Thyroid gland (tissue), 4 donors: Measurements from ENCODE around the gene HIKESHI. TPM values are rescaled to one million over a fixed set of nuclear protein-coding genes. Genes with fewer than 3 reads are reported as not detected.
"Not testable (repeated sequence)": the region's sequence is repeated elsewhere in the genome, so short reads cannot be mapped to it uniquely, and the experiment has no call there.

Experiments used
- DNase-seq, 2 donors: peaks; one replicate each; pipeline ENCODE4 v3.0.0-alpha.2; 2019
- H3K27ac ChIP-seq, 3 donors: fragments of 200-600 bp; sonication (generic); 1 replicate in 2 of 3; 2 replicates in 1 of 3; pipeline ENCODE4 v1.5.1; 2016 to 2019; ENCODE audit warnings: mild to moderate bottlenecking in 1 of 3, moderate library complexity in 1 of 3
- H3K27me3 ChIP-seq: fragments of 200-600 bp; sonication (generic); one replicate; pipeline ENCODE4 v1.5.1; 2019
- H3K36me3 ChIP-seq, 2 donors: fragments of 200-600 bp; sonication (generic); one replicate each; pipeline ENCODE4 v1.5.1; 2016 to 2019
- H3K4me1 ChIP-seq, 2 donors: fragments of 200-600 bp; sonication (generic); one replicate each; pipeline ENCODE4 v1.5.1; 2017 to 2019
- H3K4me3 ChIP-seq, 3 donors: fragments of 200-600 bp; sonication (generic); replicated peaks in 1 of 3; 1 replicate in 2 of 3; 2 replicates in 1 of 3; pipeline ENCODE4 v1.5.1; 2016; ENCODE audit warnings: mild to moderate bottlenecking in 1 of 3
- H3K9me3 ChIP-seq: fragments of 200-600 bp; sonication (generic); one replicate; pipeline ENCODE4 v1.5.1; 2017
- POLR2A ChIP-seq, 2 donors: fragments of 450-650 bp; IDR thresholded peaks; one replicate each; pipeline ENCODE4 v1.6.1; 2017; ENCODE audit warnings: antibody characterized with exemption in 2 of 2, mild to moderate bottlenecking in 2 of 2, moderate library complexity in 1 of 2
- WGBS, 2 donors: methylation state at CpG; one replicate each; pipeline ENCODE4 v1.1.5; 2017; 5-methylcytosine and 5-hydroxymethylcytosine counted together
- intact Hi-C: fragments of 100-400 bp; cut with DNase I; formaldehyde crosslinking; loops from one replicate; pipeline ENCODE4 v1.15.1; 2023
- total RNA-seq, 4 donors: library from RNA; depleted of rRNA; stranded (reverse); fragments of >200 nt; gene quantifications; one replicate each; pipeline ENCODE4 v1.2.3, GENCODE V29; 2016
- TF ChIP-seq, protein P1 (sequence below), 6 experiments: fragments of 200-600 bp in 3 of 6; fragments of 450-650 bp in 3 of 6; sonication (generic) in 3 of 6; IDR thresholded peaks; one replicate each; pipeline ENCODE4 v1.5.1; 2016 to 2019; ENCODE audit warnings: antibody characterized with exemption in 6 of 6, mild to moderate bottlenecking in 2 of 6, inconsistent platforms in 1 of 6, moderate library complexity in 1 of 6

HIKESHI gene
- total RNA-seq, 4 donors from 2014 or later: 32.9 to 53.6 (median 36.9) TPM

DNA sequence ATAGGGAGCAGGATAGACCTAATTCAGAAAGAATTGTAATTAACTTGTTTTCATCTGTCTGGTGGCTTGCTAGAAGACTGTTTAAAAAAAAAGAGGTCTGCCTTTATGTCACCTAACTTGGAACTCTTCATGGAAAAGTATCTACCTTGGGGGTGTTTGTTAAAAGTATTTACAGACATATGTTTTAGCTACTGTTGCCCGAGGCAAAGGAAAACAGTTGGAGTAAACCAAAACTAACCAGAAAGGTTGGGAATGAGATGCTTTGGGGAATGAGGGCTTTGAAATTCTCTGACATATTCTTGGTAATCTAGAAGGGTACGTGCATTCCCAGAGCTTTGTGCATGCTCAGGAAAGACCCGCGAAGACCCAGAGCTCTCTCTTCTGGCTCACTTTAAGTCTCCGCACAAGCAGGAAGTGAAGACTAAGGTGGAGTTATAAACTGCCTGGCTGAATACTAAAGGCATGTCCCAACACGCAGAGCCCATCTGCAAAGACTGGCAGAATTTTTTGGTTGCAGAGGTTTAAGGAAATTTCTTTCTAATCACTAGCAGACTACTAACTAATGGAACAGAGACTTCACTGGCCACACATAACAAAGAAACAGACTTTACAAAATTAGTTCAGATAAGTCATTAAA is 33.2 kb downstream of the HIKESHI start:
- intact Hi-C loops: no loop called here
- Histone ChIP-seq H3K4me3 (no peak overlapping the region), H3K27me3 (no peaks in the 10 kb centered on the region), H3K36me3 (no peaks in the 10 kb centered on the region), H3K27ac (no peak overlapping the region), H3K9me3 (no peaks in the 10 kb centered on the region), H3K4me1 (no peaks in the 10 kb centered on the region)
- WGBS, 2 donors: 96 to 97% methylated on average over 6 of the region's 6 CpGs
- no peak for DNase-seq
- TF ChIP-seq POLR2A (IDR thresholded peaks at IDR 0.05): no peak
- TF ChIP-seq, protein P1, sequence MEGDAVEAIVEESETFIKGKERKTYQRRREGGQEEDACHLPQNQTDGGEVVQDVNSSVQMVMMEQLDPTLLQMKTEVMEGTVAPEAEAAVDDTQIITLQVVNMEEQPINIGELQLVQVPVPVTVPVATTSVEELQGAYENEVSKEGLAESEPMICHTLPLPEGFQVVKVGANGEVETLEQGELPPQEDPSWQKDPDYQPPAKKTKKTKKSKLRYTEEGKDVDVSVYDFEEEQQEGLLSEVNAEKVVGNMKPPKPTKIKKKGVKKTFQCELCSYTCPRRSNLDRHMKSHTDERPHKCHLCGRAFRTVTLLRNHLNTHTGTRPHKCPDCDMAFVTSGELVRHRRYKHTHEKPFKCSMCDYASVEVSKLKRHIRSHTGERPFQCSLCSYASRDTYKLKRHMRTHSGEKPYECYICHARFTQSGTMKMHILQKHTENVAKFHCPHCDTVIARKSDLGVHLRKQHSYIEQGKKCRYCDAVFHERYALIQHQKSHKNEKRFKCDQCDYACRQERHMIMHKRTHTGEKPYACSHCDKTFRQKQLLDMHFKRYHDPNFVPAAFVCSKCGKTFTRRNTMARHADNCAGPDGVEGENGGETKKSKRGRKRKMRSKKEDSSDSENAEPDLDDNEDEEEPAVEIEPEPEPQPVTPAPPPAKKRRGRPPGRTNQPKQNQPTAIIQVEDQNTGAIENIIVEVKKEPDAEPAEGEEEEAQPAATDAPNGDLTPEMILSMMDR (IDR thresholded peaks at IDR 0.05): no peak

DNA sequence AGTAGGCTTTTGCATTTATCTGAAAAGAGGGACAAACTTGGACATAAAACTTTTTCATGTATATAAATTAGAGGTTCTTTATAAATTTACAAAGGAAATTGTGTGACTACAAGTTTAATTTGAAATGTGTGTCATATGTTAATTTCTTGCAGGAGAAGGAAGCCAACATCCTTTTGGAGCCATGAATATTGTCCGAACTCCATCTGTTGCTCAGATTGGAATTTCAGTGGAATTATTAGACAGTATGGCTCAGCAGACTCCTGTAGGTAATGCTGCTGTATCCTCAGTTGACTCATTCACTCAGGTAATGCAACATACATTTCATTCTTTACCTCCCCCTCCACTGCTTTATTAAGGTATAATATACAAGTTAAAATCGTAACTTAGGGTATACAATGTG is 35.2 kb downstream of the HIKESHI start:
- Histone ChIP-seq H3K4me1 (no peaks in the 10 kb centered on the region), H3K4me3 (no peak overlapping the region), H3K27me3 (no peaks in the 10 kb centered on the region), H3K36me3 (no peaks in the 10 kb centered on the region), H3K27ac (no peak overlapping the region), H3K9me3 (no peaks in the 10 kb centered on the region)
- 96 to 98% methylated on average over 2 of the region's 2 CpGs for WGBS, 2 donors
- intact Hi-C loops: no loop called here
- TF ChIP-seq POLR2A (IDR thresholded peaks at IDR 0.05): no peak
- no peak for DNase-seq

DNA sequence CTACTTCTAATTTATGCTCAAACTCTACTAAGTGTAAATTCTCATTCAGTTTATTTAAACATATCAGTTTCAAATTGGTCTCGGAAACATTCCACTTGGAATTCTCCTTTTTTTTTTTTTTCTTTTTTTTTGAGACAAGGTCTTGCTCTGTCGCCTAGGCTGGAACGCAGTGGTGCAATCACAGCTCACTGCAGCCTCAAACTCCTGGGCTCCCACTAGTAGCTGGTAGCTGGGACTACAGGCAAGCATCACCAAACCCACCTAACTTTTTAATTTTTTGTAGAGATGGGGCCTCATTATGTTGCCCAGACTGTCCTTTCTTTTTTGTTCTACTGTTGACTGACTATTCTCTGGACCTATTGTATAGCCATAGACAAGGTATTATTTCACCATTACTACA is 39.3 kb downstream of the HIKESHI start:
- no peak overlapping the region for H3K4me3 ChIP-seq
- H3K4me1 ChIP-seq: peaks cover 0 to 2% of the 10 kb centered on the region in 2 donors
- 81 to 86% methylated on average over 3 of the region's 3 CpGs for WGBS, 2 donors
- no peaks in the 10 kb centered on the region for H3K9me3 ChIP-seq
- intact Hi-C loops: no loop called here
- peak; percentile 7 to 30 for DNase-seq
- no peaks in the 10 kb centered on the region for H3K36me3 ChIP-seq
- no peaks in the 10 kb centered on the region for H3K27me3 ChIP-seq
- H3K27ac ChIP-seq: no peak overlapping the region
- TF ChIP-seq, protein P1 (IDR thresholded peaks at IDR 0.05): no peak
- no peak for TF ChIP-seq POLR2A (IDR thresholded peaks at IDR 0.05)

DNA sequence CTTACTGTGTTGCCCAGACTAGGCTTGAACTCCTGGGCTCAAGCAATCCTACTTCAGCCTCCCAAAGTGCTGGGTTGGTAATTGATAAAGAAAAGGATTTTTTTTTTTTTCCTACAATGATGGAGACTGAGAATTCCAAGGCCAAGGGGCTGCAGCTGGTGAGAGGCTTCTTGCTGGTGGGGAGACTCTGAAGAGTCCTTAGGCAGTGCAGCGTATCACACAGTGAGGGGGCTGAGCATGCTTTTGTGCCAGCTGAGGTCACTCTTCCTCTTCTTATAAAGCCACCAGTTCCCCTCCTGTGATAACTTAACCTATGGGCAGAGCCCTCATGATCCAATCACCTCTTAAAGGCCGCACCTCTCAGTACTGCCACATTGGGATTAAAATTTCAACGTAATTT is 44.5 kb downstream of the HIKESHI start:
- Histone ChIP-seq H3K36me3 (no peaks in the 10 kb centered on the region), H3K27me3 (no peaks in the 10 kb centered on the region), H3K9me3 (no peaks in the 10 kb centered on the region), H3K4me1 (peaks cover 0 to 10% of the 10 kb centered on the region in 2 donors), H3K27ac (no peak overlapping the region), H3K4me3 (no peak overlapping the region)
- WGBS, 2 donors: 71 to 74% methylated on average over 3 of the region's 3 CpGs
- intact Hi-C loops: no loop called here
- DNase-seq: no peak
- TF ChIP-seq, protein P1 (IDR thresholded peaks at IDR 0.05): no peak
- no peak for TF ChIP-seq POLR2A (IDR thresholded peaks at IDR 0.05)

DNA sequence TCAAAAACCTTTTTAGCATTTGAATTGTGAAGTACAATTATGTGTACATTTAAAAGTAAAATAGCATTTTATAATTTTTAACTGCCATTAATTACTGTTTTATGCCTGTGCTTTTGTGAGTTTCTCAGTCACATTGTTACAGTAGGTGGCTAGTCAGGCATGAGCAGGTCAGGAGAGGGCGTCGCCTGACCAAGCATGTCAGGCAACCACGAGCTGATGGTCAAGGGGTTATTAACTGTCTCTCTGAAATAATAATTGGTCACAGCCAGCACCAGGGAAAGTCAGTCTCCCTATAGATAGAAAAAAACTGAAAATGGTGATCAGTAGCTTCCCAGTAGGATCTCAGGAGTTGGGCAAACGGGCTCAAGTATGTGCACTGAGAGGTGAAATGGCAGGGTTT is 53.2 kb downstream of the HIKESHI start:
- H3K9me3 ChIP-seq: no peaks in the 10 kb centered on the region
- peak; percentile 55 to 63 for DNase-seq
- H3K27ac ChIP-seq: no peak overlapping the region
- WGBS, 2 donors: 30 to 40% methylated on average over 4 of the region's 4 CpGs
- intact Hi-C loops: no loop called here
- no peaks in the 10 kb centered on the region for H3K36me3 ChIP-seq
- TF ChIP-seq, protein P1 (IDR thresholded peaks at IDR 0.05): peak in 1 of 6 experiments; percentile 15
- no peak for TF ChIP-seq POLR2A (IDR thresholded peaks at IDR 0.05)
- H3K4me1 ChIP-seq: peaks cover 0 to 8% of the 10 kb centered on the region in 2 donors
- H3K27me3 ChIP-seq: no peaks in the 10 kb centered on the region
- no peak overlapping the region for H3K4me3 ChIP-seq

DNA sequence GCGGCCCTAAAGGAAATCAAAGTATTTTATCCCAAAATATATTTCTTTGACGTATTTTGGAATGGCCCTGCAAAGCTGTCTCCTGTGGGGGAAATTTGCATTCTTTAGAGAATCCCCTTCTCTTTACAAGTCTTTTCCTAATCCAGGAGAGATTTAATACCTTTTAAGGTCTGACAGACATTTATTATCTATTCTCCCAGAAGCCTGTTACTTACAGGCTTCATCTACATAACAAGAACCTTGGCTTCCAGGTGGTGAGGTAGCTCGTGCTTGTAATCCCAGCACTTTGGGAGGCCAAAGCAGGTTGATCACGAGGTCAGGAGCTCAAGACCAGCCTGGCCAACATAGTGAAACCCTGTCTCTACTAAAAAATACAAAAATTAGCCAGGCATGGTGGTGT is 55.4 kb downstream of the HIKESHI start:
- H3K4me1 ChIP-seq, H3K4me3 ChIP-seq, H3K27ac ChIP-seq, DNase-seq, H3K36me3 ChIP-seq, intact Hi-C loops, H3K27me3 ChIP-seq, H3K9me3 ChIP-seq: not testable (repeated sequence)
- WGBS, 2 donors: 87 to 89% methylated on average over 4 of the region's 4 CpGs
